H9 (cell line): ENCODE measurements around the gene MXRA7. TPM values are rescaled to one million over a fixed set of nuclear protein-coding genes. Genes with fewer than 3 reads are reported as not detected.

Experiments
- DNase-seq: peaks from one replicate; pipeline ENCODE4 v3.0.0-alpha.2; 2017
- H2AFZ ChIP-seq: one replicate; pipeline ENCODE4 v1.6.1; 2013; ENCODE audit warnings: mild to moderate bottlenecking, low read length, control low read depth, moderate library complexity
- H2AK5ac ChIP-seq: 2 replicates; pipeline ENCODE4 v1.6.1; 2013; ENCODE audit warnings: low read length, control low read depth, mixed read lengths; ENCODE audit not compliant: insufficient read length
- H2BK120ac ChIP-seq: one replicate; pipeline ENCODE4 v1.6.1; 2013; ENCODE audit warnings: low read depth, mild to moderate bottlenecking, low read length, control low read depth, inconsistent platforms; ENCODE audit not compliant: poor library complexity, severe bottlenecking
- H2BK12ac ChIP-seq: 2 replicates; pipeline ENCODE4 v1.6.1; 2013; ENCODE audit warnings: low read length, control low read depth, mixed read lengths, low read depth; ENCODE audit not compliant: insufficient read length
- H2BK15ac ChIP-seq: 2 replicates; pipeline ENCODE4 v1.6.1; 2013; ENCODE audit warnings: low read depth, low read length, control low read depth
- H2BK20ac ChIP-seq: one replicate; pipeline ENCODE4 v1.6.1; 2013; ENCODE audit warnings: low read depth, mild to moderate bottlenecking, low read length, control low read depth, inconsistent platforms; ENCODE audit not compliant: poor library complexity, severe bottlenecking
- H2BK5ac ChIP-seq: 2 replicates; pipeline ENCODE4 v1.6.1; 2013; ENCODE audit warnings: low read length, control low read depth, mixed read lengths; ENCODE audit not compliant: insufficient read length
- H3K14ac ChIP-seq: 2 replicates; pipeline ENCODE4 v1.6.1; 2013; ENCODE audit warnings: low read length, control low read depth; ENCODE audit not compliant: insufficient read depth
- H3K18ac ChIP-seq: 2 replicates; pipeline ENCODE4 v1.6.1; 2013; ENCODE audit warnings: low read depth, mild to moderate bottlenecking, mixed read lengths, low read length, control low read depth; ENCODE audit not compliant: insufficient read length
- H3K23ac ChIP-seq: 2 replicates; pipeline ENCODE4 v1.6.1; 2013; ENCODE audit warnings: low read length, control low read depth, mixed read lengths, low read depth; ENCODE audit not compliant: insufficient read length
- H3K23me2 ChIP-seq: 2 replicates; pipeline ENCODE4 v1.6.1; 2013; ENCODE audit warnings: low read depth, mild to moderate bottlenecking, mixed read lengths, low read length, control low read depth; ENCODE audit not compliant: insufficient read length, poor library complexity, severe bottlenecking
- H3K27ac ChIP-seq: 2 replicates; pipeline ENCODE4 v1.5.1; 2013; ENCODE audit warnings: low read length, control low read depth, mixed read lengths, low read depth; ENCODE audit not compliant: insufficient read length
- H3K27me3 ChIP-seq: 2 replicates; pipeline ENCODE4 v1.6.1; 2013; ENCODE audit warnings: low read length, control low read depth, inconsistent platforms; ENCODE audit not compliant: insufficient read depth
- H3K4ac ChIP-seq: 2 replicates; pipeline ENCODE4 v1.6.1; 2013; ENCODE audit warnings: low read depth, mild to moderate bottlenecking, control low read depth, inconsistent platforms, low read length, moderate library complexity
- H3K4me1 ChIP-seq: 2 replicates; pipeline ENCODE4 v1.6.1; 2013; ENCODE audit warnings: low read length, control low read depth, inconsistent platforms; ENCODE audit not compliant: insufficient read depth
- H3K4me2 ChIP-seq: 2 replicates; pipeline ENCODE4 v1.6.1; 2013; ENCODE audit warnings: low read length, control low read depth, mixed read lengths; ENCODE audit not compliant: insufficient read length, insufficient read depth
- H3K56ac ChIP-seq: 2 replicates; pipeline ENCODE4 v1.6.1; 2013; ENCODE audit warnings: low read depth, mild to moderate bottlenecking, mixed read lengths, low read length, control low read depth; ENCODE audit not compliant: insufficient read length
- H3K79me1 ChIP-seq: 2 replicates; pipeline ENCODE4 v1.6.1; 2013; ENCODE audit warnings: low read depth, mild to moderate bottlenecking, moderate library complexity, low read length, control low read depth, inconsistent platforms; ENCODE audit not compliant: insufficient read depth, poor library complexity, severe bottlenecking
- H3K79me2 ChIP-seq: 2 replicates; pipeline ENCODE4 v1.6.1; 2013; ENCODE audit warnings: low read length, control low read depth, inconsistent platforms; ENCODE audit not compliant: insufficient read depth
- H3K9ac ChIP-seq: 2 replicates; pipeline ENCODE4 v1.6.1; 2013; ENCODE audit warnings: low read length, control low read depth, mixed read lengths; ENCODE audit not compliant: insufficient read length; ENCODE audit errors: extremely low read depth
- H3K9me3 ChIP-seq: one replicate; pipeline ENCODE4 v1.6.1; 2013; ENCODE audit warnings: low read depth, low read length, inconsistent platforms; ENCODE audit not compliant: control insufficient read depth
- H3T11ph ChIP-seq: one replicate; pipeline ENCODE4 v1.6.1; 2013; ENCODE audit warnings: mild to moderate bottlenecking, low read length, control low read depth, inconsistent platforms
- H4K20me1 ChIP-seq: one replicate; pipeline ENCODE4 v1.6.1; 2013; ENCODE audit not compliant: control insufficient read depth, insufficient read length, insufficient read depth
- H4K5ac ChIP-seq: 2 replicates; pipeline ENCODE4 v1.6.1; 2013; ENCODE audit warnings: low read depth, mild to moderate bottlenecking, mixed read lengths, low read length, control low read depth; ENCODE audit not compliant: insufficient read length
- H4K8ac ChIP-seq: replicated peaks from 2 replicates; pipeline ENCODE4 v1.6.1; 2013; ENCODE audit warnings: low read length, control low read depth, mixed read lengths, low read depth; ENCODE audit not compliant: insufficient read length
- H4K91ac ChIP-seq: 2 replicates; pipeline ENCODE4 v1.6.1; 2013; ENCODE audit warnings: low read depth, mild to moderate bottlenecking, moderate library complexity, mixed read lengths, low read length, control low read depth; ENCODE audit not compliant: insufficient read length
- H3K27ac Mint-ChIP-seq, 3 experiments: 2 replicates in 2 of 3; 3 replicates in 1 of 3; pipeline ENCODE4 v1.8.0; 2020 to 2021; ENCODE audit warnings: mixed read lengths in 3 of 3, mild to moderate bottlenecking in 1 of 3, moderate library complexity in 1 of 3
- H3K27me3 Mint-ChIP-seq: 2 replicates; pipeline ENCODE4 v1.8.0; 2021; ENCODE audit warnings: low read depth, mild to moderate bottlenecking, moderate library complexity, mixed read lengths
- H3K36me3 Mint-ChIP-seq, 3 experiments: 2 replicates in 2 of 3; 3 replicates in 1 of 3; pipeline ENCODE4 v1.8.0; 2020 to 2021; ENCODE audit warnings: low read depth in 3 of 3, mixed read lengths in 3 of 3; ENCODE audit not compliant: insufficient read depth in 1 of 3
- H3K4me1 Mint-ChIP-seq, 2 experiments: 2 replicates each; pipeline ENCODE4 v1.8.0; 2020; ENCODE audit warnings: mixed read lengths in 2 of 2
- H3K4me3 Mint-ChIP-seq, 2 experiments: 2 replicates in 1 of 2; 3 replicates in 1 of 2; pipeline ENCODE4 v1.8.0; 2020 to 2021; ENCODE audit warnings: mild to moderate bottlenecking in 2 of 2, mixed read lengths in 2 of 2, moderate library complexity in 1 of 2
- H3K9me3 Mint-ChIP-seq, 2 experiments: 2 replicates in 1 of 2; 3 replicates in 1 of 2; pipeline ENCODE4 v1.8.0; 2020; ENCODE audit warnings: mild to moderate bottlenecking in 2 of 2, mixed read lengths in 2 of 2, moderate library complexity in 1 of 2
- WGBS: extraction: QIAGEN DNeasy Blood & Tissue Kit; methylation state at CpG from one replicate; pipeline ENCODE4 v1.1.7; 2013; ENCODE audit warnings: missing lambda C conversion rate, low lambda C conversion rate, mixed read lengths; ENCODE audit not compliant: insufficient read length; ENCODE audit errors: extremely low coverage; 5-methylcytosine and 5-hydroxymethylcytosine counted together
- total RNA-seq: library from RNA; stranded (reverse); gene quantifications from 2 replicates; pipeline ENCODE4 v1.2.1, GENCODE V29; 2021
- TF ChIP-seq, protein P1 (sequence below): fragments of 200-600 bp; sonication (generic); conservative IDR thresholded peaks from 3 replicates; pipeline ENCODE4 v1.8.0; 2021; ENCODE audit warnings: antibody characterized with exemption, mild to moderate bottlenecking

The MXRA7 gene
- total RNA-seq, 1 experiment from 2014 or later: 28.2 TPM

GRCh38 chr17:76677406-76677805, 33.4 kb downstream of the MXRA7 start:
- H3K4me3 Mint-ChIP-seq: no peak overlapping the region
- Histone ChIP-seq H3T11ph (no peak overlapping the region), H3K4ac (no peak overlapping the region), H4K20me1 (no peaks in the 10 kb centered on the region), H2BK15ac (no peak overlapping the region), H3K14ac (no peak overlapping the region), H3K27ac (no peak overlapping the region), H4K8ac (no peak overlapping the region), H2AK5ac (no peak overlapping the region), H3K4me2 (no peak overlapping the region), H4K5ac (no peak overlapping the region), H2BK120ac (no peak overlapping the region), H3K79me2 (no peaks in the 10 kb centered on the region), H3K79me1 (no peaks in the 10 kb centered on the region), H2BK5ac (no peak overlapping the region), H2BK12ac (no peak overlapping the region), H3K18ac (no peak overlapping the region), H3K56ac (no peak overlapping the region), H3K27me3 (no peaks in the 10 kb centered on the region), H3K9me3 (no peaks in the 10 kb centered on the region), H3K23me2 (peaks cover 1% of the 10 kb centered on the region), H3K23ac (no peak overlapping the region), H3K9ac (no peak overlapping the region), H2AFZ (no peak overlapping the region), H4K91ac (no peak overlapping the region), H2BK20ac (no peak overlapping the region), H3K4me1 (peaks cover 2% of the 10 kb centered on the region; the same call in 1 of the 2 replicates)
- H3K4me1 Mint-ChIP-seq: peaks cover 8 to 11% of the 10 kb centered on the region in 2 experiments
- no peaks in the 10 kb centered on the region for H3K9me3 Mint-ChIP-seq
- TF ChIP-seq, protein P1, sequence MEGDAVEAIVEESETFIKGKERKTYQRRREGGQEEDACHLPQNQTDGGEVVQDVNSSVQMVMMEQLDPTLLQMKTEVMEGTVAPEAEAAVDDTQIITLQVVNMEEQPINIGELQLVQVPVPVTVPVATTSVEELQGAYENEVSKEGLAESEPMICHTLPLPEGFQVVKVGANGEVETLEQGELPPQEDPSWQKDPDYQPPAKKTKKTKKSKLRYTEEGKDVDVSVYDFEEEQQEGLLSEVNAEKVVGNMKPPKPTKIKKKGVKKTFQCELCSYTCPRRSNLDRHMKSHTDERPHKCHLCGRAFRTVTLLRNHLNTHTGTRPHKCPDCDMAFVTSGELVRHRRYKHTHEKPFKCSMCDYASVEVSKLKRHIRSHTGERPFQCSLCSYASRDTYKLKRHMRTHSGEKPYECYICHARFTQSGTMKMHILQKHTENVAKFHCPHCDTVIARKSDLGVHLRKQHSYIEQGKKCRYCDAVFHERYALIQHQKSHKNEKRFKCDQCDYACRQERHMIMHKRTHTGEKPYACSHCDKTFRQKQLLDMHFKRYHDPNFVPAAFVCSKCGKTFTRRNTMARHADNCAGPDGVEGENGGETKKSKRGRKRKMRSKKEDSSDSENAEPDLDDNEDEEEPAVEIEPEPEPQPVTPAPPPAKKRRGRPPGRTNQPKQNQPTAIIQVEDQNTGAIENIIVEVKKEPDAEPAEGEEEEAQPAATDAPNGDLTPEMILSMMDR: no peak
- WGBS: no CpG with 5 or more reads among the region's 16 CpGs
- H3K27me3 Mint-ChIP-seq: no peaks in the 10 kb centered on the region; the same call in 1 of the 2 replicates
- DNase-seq: no peak
- peaks cover 0 to 4% (median 0%) of the 10 kb centered on the region in 3 experiments; a peak in 1 of 7 replicates for H3K36me3 Mint-ChIP-seq
- no peak overlapping the region for H3K27ac Mint-ChIP-seq
